ENCODE data around the gene RPL7A. TPM values are rescaled to one million over a fixed set of nuclear protein-coding genes. Genes with fewer than 3 reads are reported as not detected.
A peak's percentile ranks its signal among the peaks of the same experiment; 100 is the strongest.

RPL7A gene
- polyA plus RNA-seq, 1 donor (not counting 4 experiments of a cell fraction or from before 2014, with no cell fraction given), result 2,684 TPM

DNA sequence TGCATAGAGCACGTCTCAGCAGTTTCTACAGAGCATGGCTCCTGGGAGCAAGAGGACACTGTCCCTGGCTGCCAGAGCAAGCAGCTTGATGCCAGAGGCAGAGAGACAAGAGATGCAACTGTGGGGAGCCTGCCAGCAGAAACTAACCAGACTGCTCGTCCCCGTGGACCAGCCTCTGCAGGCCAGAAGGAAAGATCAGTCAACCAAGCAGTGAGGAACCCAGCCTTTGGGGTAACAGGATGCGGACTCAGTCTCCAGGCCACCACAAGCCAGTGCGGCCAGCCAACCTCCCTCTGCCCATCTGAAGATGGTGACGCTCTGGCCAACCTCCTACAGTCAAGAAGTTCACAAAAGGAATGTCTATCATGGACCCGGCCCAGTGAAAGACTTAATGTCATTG, 24.1 kb downstream of the RPL7A start:
- no peak for FAIRE-seq
- dilution Hi-C loops (cut with MboI; ENCODE audit: extremely low pct_ligation_motif_present, low sequenced_read_pairs), result no loop called here
- no peaks in the 10 kb centered on the region for H3K9me3 ChIP-seq (ENCODE audit: control insufficient read depth, low read depth, low read length)
- H3K79me2 ChIP-seq (ENCODE audit: control insufficient read depth, insufficient read depth, low read length), result peaks cover 84% of the 10 kb centered on the region
- peaks cover 53% of the 10 kb centered on the region for H3K4me1 ChIP-seq (ENCODE audit: control insufficient read depth, extremely low read depth, insufficient read depth, low read length)
- H3K4me2 ChIP-seq (ENCODE audit: control insufficient read depth, extremely low read depth, insufficient read depth, low read depth, low read length), result peak overlapping the region; percentile 73
- H3K4me3 ChIP-seq (ENCODE audit: control insufficient read depth in 2 of 3, extremely low read depth in 1 of 3, insufficient read depth in 2 of 3, low read depth in 1 of 3, low read length in 3 of 3), result no peak overlapping the region
- no peak overlapping the region for H2AFZ ChIP-seq (ENCODE audit: control insufficient read depth, low read length)
- H3K9ac ChIP-seq (ENCODE audit: control insufficient read depth, extremely low read depth, insufficient read depth, low read length), result no peak overlapping the region
- TF ChIP-seq, protein P1, sequence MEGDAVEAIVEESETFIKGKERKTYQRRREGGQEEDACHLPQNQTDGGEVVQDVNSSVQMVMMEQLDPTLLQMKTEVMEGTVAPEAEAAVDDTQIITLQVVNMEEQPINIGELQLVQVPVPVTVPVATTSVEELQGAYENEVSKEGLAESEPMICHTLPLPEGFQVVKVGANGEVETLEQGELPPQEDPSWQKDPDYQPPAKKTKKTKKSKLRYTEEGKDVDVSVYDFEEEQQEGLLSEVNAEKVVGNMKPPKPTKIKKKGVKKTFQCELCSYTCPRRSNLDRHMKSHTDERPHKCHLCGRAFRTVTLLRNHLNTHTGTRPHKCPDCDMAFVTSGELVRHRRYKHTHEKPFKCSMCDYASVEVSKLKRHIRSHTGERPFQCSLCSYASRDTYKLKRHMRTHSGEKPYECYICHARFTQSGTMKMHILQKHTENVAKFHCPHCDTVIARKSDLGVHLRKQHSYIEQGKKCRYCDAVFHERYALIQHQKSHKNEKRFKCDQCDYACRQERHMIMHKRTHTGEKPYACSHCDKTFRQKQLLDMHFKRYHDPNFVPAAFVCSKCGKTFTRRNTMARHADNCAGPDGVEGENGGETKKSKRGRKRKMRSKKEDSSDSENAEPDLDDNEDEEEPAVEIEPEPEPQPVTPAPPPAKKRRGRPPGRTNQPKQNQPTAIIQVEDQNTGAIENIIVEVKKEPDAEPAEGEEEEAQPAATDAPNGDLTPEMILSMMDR (optimal IDR thresholded peaks at IDR 0.05 in 1 of 3, IDR thresholded peaks at IDR 0.05 in 1 of 3, conservative IDR thresholded peaks at IDR 0.05 in 1 of 3; ENCODE audit: extremely low read depth in 1 of 3, insufficient read depth in 2 of 3, low read length in 3 of 3), result no peak
- no peak for TF ChIP-seq EZH2 (IDR thresholded peaks at IDR 0.05; ENCODE audit: low read length)
- H3K27ac ChIP-seq (ENCODE audit: control insufficient read depth, insufficient read depth, low read length), result no peak overlapping the region
- H3K9me1 ChIP-seq (ENCODE audit: control insufficient read depth, extremely low read depth, insufficient read depth, low read length), result peaks cover 8% of the 10 kb centered on the region
- no peaks in the 10 kb centered on the region for H3K27me3 ChIP-seq (ENCODE audit: control insufficient read depth, extremely low read depth, insufficient read depth, low read length)
- H4K20me1 ChIP-seq (ENCODE audit: control insufficient read depth, extremely low read depth, insufficient read depth, low read length), result peaks cover 56% of the 10 kb centered on the region
- DNase-seq (ENCODE audit: low read depth, low spot score), result no peak
- H3K36me3 ChIP-seq (ENCODE audit: control insufficient read depth in 2 of 2, extremely low read depth in 1 of 2, insufficient read depth in 2 of 2, low read length in 2 of 2), result peaks cover 26 to 37% of the 10 kb centered on the region in 2 experiments

DNA sequence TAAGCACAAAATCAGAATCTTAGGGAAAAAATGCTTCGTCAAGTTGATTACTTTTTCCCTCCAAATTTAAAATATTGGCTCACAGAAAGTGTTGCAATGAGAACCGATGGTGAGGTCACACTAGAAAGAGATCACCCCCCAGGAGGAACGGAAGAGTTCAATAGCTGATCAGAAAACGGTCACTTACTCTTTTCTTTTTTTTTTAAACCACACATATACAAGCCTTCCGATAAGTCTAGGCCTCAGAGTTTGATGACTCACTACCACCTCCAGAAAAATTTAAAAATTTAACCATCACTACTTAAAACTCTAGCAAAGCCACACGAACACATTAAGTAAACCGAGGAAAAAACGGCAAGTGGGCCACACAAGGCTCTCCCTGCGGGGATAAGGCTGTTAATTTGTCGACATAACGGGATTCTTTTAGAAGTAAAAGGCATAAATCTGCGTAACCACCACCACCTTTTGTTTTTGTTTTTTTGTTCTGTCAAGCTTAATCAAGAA, 26.6 kb downstream of the RPL7A start:
- dilution Hi-C loops (cut with MboI; ENCODE audit: extremely low pct_ligation_motif_present, low sequenced_read_pairs), result no loop called here
- H3K4me2 ChIP-seq (ENCODE audit: control insufficient read depth, extremely low read depth, insufficient read depth, low read depth, low read length), result peak overlapping the region; percentile 81
- peaks cover 32% of the 10 kb centered on the region for H4K20me1 ChIP-seq (ENCODE audit: control insufficient read depth, extremely low read depth, insufficient read depth, low read length)
- H3K27ac ChIP-seq (ENCODE audit: control insufficient read depth, insufficient read depth, low read length), result peak overlapping the region; percentile 92
- H3K27me3 ChIP-seq (ENCODE audit: control insufficient read depth, extremely low read depth, insufficient read depth, low read length), result no peaks in the 10 kb centered on the region
- H3K4me1 ChIP-seq (ENCODE audit: control insufficient read depth, extremely low read depth, insufficient read depth, low read length), result peaks cover 35% of the 10 kb centered on the region
- H3K9ac ChIP-seq (ENCODE audit: control insufficient read depth, extremely low read depth, insufficient read depth, low read length), result peak overlapping the region; percentile 97
- no peaks in the 10 kb centered on the region for H3K9me3 ChIP-seq (ENCODE audit: control insufficient read depth, low read depth, low read length)
- no peak for DNase-seq (ENCODE audit: low read depth, low spot score)
- no peak for FAIRE-seq
- H3K4me3 ChIP-seq (ENCODE audit: control insufficient read depth in 2 of 3, extremely low read depth in 1 of 3, insufficient read depth in 2 of 3, low read depth in 1 of 3, low read length in 3 of 3), result peak overlapping the region; percentile 83 to 99 (median 95)
- TF ChIP-seq, protein P1 (optimal IDR thresholded peaks at IDR 0.05 in 1 of 3, IDR thresholded peaks at IDR 0.05 in 1 of 3, conservative IDR thresholded peaks at IDR 0.05 in 1 of 3; ENCODE audit: extremely low read depth in 1 of 3, insufficient read depth in 2 of 3, low read length in 3 of 3), result no peak
- no peak for TF ChIP-seq EZH2 (IDR thresholded peaks at IDR 0.05; ENCODE audit: low read length)
- H3K79me2 ChIP-seq (ENCODE audit: control insufficient read depth, insufficient read depth, low read length), result peaks cover 59% of the 10 kb centered on the region
- H2AFZ ChIP-seq (ENCODE audit: control insufficient read depth, low read length), result no peak overlapping the region
- peaks cover 8% of the 10 kb centered on the region for H3K9me1 ChIP-seq (ENCODE audit: control insufficient read depth, extremely low read depth, insufficient read depth, low read length)
- peaks cover 20 to 21% of the 10 kb centered on the region in 2 experiments for H3K36me3 ChIP-seq (ENCODE audit: control insufficient read depth in 2 of 2, extremely low read depth in 1 of 2, insufficient read depth in 2 of 2, low read length in 2 of 2)
